ENCODE measurements around the gene SLC16A7. TPM values are rescaled to one million over a fixed set of nuclear protein-coding genes. Genes with fewer than 3 reads are reported as not detected.

The SLC16A7 gene
- total and polyA plus RNA-seq, 12 donors, result 6.0 to 246 (median 163) TPM

DNA sequence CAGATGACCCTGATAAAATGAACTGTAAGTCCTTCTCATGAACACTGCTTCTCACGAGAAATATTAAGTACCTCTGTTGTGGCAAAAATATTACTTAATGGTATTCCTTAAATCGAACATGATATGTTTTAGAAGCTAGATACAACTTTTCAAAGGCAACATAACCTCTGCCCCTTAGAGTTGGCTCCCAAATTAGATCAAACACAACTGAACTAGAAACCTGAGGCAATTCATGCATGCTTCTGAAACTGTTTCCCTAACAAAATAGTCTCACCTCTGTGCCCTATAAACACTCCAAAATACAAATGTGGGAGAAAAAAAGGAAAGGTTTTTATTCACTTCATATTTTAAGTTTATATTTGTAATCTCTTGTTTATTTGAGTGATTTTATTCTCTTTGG, 121.6 kb downstream of the SLC16A7 start:
- intact Hi-C loops (cut with DNase I), result no loop called here
- TF ChIP-seq, protein P1, sequence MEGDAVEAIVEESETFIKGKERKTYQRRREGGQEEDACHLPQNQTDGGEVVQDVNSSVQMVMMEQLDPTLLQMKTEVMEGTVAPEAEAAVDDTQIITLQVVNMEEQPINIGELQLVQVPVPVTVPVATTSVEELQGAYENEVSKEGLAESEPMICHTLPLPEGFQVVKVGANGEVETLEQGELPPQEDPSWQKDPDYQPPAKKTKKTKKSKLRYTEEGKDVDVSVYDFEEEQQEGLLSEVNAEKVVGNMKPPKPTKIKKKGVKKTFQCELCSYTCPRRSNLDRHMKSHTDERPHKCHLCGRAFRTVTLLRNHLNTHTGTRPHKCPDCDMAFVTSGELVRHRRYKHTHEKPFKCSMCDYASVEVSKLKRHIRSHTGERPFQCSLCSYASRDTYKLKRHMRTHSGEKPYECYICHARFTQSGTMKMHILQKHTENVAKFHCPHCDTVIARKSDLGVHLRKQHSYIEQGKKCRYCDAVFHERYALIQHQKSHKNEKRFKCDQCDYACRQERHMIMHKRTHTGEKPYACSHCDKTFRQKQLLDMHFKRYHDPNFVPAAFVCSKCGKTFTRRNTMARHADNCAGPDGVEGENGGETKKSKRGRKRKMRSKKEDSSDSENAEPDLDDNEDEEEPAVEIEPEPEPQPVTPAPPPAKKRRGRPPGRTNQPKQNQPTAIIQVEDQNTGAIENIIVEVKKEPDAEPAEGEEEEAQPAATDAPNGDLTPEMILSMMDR (IDR thresholded peaks at IDR 0.05), result no peak
- Histone ChIP-seq H3K4me3 (no peak overlapping the region), H3K36me3 (peaks cover 0 to 3% (median 0%) of the 10 kb centered on the region in 9 donors), H3K4me1 (peaks cover 0 to 16% (median 0%) of the 10 kb centered on the region in 9 donors), H3K27me3 (no peaks in the 10 kb centered on the region), H3K9me3 (no peaks in the 10 kb centered on the region), H3K27ac (no peak overlapping the region)
- DNase-seq (no peak), ATAC-seq (no peak)
- 56 to 58% methylated on average over 2 of the region's 2 CpGs for WGBS, 2 donors

DNA sequence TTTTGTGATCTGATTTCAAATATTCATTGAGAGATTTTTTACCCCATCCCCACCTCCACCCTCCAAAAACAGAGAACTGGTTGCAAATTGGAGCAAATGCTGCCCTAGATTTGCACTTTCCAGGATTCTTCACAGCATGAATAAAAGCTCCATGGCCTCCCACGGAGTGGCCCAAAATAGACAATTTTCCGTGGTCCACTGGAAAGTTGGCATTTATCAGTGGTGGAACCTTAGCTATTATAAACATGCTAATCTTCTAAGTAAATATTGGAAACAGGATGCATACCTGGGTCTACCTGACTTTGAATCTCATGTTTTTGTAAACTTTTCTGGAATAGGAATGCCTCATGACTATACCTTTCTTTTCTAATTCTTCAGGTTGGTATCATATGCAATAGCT, 123.9 kb downstream of the SLC16A7 start:
- Histone ChIP-seq H3K4me3 (no peak overlapping the region), H3K4me1 (peaks cover 0 to 21% (median 0%) of the 10 kb centered on the region in 9 donors), H3K27ac (no peak overlapping the region), H3K36me3 (no peaks in the 10 kb centered on the region), H3K9me3 (no peaks in the 10 kb centered on the region), H3K27me3 (no peaks in the 10 kb centered on the region)
- ATAC-seq (peak in 1 of 8 donors; percentile 70), DNase-seq (no peak)
- TF ChIP-seq, protein P1 (IDR thresholded peaks at IDR 0.05), result no peak
- intact Hi-C loops (cut with DNase I), result no loop called here
- 39 to 45% methylated on average over 2 of the region's 2 CpGs for WGBS, 2 donors

DNA sequence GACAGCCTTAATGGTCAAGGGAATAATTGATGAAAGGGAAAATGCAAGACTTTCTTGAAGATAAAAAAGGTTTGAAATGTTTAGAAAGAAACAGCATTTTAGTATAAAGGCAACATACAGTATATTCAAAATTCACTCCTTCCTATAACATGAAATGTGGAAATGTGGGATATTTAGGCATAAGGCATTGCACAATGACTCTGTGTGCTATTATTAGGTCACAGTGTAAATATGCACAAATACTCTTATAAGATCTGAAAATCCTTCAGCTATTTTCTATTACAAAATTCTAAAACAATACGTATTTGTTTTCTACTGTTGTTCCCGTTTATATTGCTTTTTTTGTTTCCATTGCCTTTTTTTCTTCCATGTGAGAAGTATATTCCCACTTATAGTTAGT, 127.7 kb downstream of the SLC16A7 start:
- TF ChIP-seq, protein P1 (IDR thresholded peaks at IDR 0.05), result no peak
- Histone ChIP-seq H3K4me3 (no peak overlapping the region), H3K4me1 (peaks cover 0 to 28% (median 6%) of the 10 kb centered on the region in 9 donors), H3K9me3 (no peaks in the 10 kb centered on the region), H3K27ac (no peak overlapping the region), H3K27me3 (no peaks in the 10 kb centered on the region), H3K36me3 (no peaks in the 10 kb centered on the region)
- 70 to 87% methylated on average over 2 of the region's 2 CpGs for WGBS, 2 donors
- DNase-seq (no peak), ATAC-seq (no peak)
- intact Hi-C loops (cut with DNase I), result no loop called here

DNA sequence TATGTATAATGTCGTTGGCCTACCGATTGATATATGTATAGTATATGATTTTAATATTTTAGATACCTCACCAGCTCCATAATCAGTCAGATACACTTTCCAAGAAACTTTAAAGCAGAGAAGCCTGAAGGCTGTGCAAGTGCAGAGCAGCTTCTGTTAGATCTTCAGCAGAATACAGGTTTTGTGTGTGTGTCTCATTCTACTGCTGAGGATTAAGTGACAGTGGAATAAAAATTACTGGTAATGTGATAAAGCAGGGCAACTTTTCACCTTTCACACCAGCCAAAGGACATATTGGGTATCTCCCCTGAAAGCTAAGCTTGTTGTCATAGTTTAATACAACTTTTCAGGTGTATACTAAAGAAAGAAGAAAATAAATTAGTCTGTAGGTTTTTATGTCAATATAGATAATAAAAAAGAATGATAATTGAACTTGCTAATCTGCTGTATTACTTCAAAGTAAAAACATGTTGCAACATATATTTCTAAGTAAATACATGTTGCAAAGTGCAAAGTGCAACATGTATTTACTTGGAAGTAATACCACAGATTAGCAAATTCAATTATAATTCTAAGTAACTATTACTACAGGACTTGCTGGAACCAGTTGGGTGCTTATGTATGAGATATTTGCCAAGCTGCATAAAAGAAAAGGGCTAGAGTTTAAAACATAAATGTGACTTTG, 128.3 kb downstream of the SLC16A7 start:
- 95 to 97% methylated on average over 2 of the region's 2 CpGs for WGBS, 2 donors
- DNase-seq, result no peak
- H3K4me3 ChIP-seq, result no peak overlapping the region
- TF ChIP-seq, protein P1 (IDR thresholded peaks at IDR 0.05), result no peak
- intact Hi-C loops (cut with DNase I), result no loop called here
- H3K36me3 ChIP-seq, result no peaks in the 10 kb centered on the region
- H3K27ac ChIP-seq, result no peak overlapping the region
- H3K4me1 ChIP-seq, result peaks cover 0 to 28% (median 6%) of the 10 kb centered on the region in 9 donors
- H3K27me3 ChIP-seq, result no peaks in the 10 kb centered on the region
- ATAC-seq, result no peak
- no peaks in the 10 kb centered on the region for H3K9me3 ChIP-seq

Measured in heart right ventricle (tissue), 16 donors.